Fibroblast of lung (primary cell): Measurements from ENCODE around the gene ANKRD61.

Source experiments
- CTCF ChIP-seq, 2 donors: IDR thresholded peaks in 1 of 2; conservative IDR thresholded peaks in 1 of 2; 1 replicate in 1 of 2; 2 replicates in 1 of 2; pipeline ENCODE4 v1.5.1; 2011 to 2012; ENCODE audit warnings: low read length in 2 of 2, control low read depth in 1 of 2, inconsistent platforms in 1 of 2, low read depth in 1 of 2, mild to moderate bottlenecking in 1 of 2
- EZH2 ChIP-seq: IDR thresholded peaks from 2 replicates; pipeline ENCODE4 v1.5.1; 2012; ENCODE audit warnings: low read length, control low read depth, mild to moderate bottlenecking; ENCODE audit errors: missing control alignments

- TF ChIP-seq EZH2: no peak
- no peak for TF ChIP-seq CTCF (conservative IDR thresholded peaks at IDR 0.05 in 1 of 2, IDR thresholded peaks at IDR 0.05 in 1 of 2; ENCODE audit: low read depth in 1 of 2, low read length in 2 of 2)
These were observed 18.6 kb downstream of the ANKRD61 start for GRCh38 chr7:6049780-6050179.
